Right renal pelvis (tissue), 4 donors: ENCODE results near the gene LIPA. TPM values are rescaled to one million over a fixed set of nuclear protein-coding genes. Genes with fewer than 3 reads are reported as not detected.

Source experiments
- DNase-seq, 4 donors: peaks; one replicate each; pipeline ENCODE4 v3.0.0-alpha.2; 2013; ENCODE audit warnings: low read depth in 4 of 4, low spot score in 3 of 4, missing footprints in 1 of 4
- polyA plus RNA-seq, 4 donors: library from polyadenylated mRNA; unstranded; fragments of 120-200 nt; gene quantifications; one replicate each; pipeline ENCODE4 v1.2.1, GENCODE V29; 2013; ENCODE audit not compliant: insufficient read length in 4 of 4

The LIPA gene
- polyA plus RNA-seq, 4 donors = 49.2 to 63.5 (median 57.0) TPM

DNA sequence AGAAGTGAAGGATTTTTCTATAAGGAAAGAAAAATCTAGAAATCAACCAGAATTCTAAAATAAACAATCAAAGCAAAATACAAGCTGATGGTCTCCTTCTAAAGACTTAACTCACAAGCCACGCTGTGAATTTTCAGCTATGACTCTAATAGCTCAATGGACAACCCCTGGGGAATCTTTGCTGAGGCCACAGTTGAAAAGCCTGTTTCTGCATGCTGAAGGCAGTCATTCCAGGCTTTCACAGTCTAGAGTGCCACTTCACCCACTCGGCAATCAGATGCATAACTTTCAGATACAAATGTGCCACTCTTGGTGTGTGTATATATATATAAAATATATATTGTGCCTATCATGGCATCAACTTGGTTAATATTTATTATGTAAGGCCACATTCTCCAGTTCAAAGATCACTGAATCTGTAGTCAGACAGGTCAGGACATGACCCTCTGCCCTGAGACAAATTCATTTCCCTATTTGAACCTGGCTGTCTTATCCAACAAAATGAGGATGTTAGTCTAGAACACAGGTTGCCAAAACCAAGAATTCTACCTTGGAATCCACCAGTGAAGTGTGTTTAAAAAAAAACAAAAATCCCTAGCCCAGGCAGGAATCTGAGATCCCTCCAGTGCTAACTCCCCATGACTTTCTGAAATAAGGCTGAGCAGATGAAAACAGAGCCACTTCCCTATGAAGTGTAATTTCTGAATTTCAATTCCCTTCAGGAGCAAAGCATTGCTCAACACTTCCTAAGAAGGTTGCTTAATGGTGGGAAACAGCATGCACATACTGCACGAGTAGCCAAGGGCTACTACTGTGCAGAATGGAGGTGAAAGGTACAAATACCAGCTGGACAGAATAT is 9.9 kb downstream of the LIPA start:
- no peak for DNase-seq

DNA sequence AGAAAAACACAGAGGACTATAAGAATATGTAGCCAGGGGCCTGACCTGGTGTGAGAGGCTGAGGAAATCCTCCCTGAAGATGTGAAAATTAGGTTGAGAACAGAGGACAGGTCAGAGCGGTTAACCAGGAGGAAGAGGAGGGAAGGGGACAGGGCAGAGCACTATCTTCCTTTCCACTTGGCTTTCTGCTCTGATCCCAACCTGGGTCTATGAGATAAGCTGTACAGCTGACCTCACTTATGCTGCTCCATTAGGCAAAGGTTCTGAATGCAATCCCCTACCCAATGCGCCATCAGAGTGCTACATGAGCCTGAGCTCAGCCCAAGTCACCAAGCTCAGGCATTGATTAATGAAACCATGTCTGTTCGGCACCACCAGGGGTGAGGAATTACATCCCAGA is 10.5 kb downstream of the LIPA start:
- no peak for DNase-seq

DNA sequence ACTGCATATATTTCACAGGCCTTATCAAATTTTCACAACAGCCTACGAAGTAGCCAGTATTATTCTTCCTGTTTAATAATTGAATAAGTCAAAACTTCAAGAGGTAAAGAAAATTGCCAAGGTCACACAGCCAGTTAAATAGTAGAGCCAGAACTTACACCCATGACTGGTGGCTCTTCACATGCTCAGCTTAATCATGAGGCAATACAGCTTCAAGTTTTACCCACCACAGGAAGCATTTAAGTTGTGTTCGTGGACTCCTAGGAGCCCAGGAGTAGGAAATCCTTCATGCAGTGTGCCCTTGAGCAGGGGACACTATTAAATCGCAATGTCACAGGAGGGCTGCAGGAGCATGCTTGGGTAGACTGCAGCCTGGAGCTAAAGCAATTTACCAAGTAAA is 11.1 kb downstream of the LIPA start:
- no peak for DNase-seq

GRCh38 chr10:89238956-89239644 is 12.5 kb downstream of the LIPA start:
- no peak for DNase-seq

- no peak for DNase-seq
Observed at GRCh38 chr10:89237849-89238248, 13.7 kb downstream of the LIPA start.

DNA sequence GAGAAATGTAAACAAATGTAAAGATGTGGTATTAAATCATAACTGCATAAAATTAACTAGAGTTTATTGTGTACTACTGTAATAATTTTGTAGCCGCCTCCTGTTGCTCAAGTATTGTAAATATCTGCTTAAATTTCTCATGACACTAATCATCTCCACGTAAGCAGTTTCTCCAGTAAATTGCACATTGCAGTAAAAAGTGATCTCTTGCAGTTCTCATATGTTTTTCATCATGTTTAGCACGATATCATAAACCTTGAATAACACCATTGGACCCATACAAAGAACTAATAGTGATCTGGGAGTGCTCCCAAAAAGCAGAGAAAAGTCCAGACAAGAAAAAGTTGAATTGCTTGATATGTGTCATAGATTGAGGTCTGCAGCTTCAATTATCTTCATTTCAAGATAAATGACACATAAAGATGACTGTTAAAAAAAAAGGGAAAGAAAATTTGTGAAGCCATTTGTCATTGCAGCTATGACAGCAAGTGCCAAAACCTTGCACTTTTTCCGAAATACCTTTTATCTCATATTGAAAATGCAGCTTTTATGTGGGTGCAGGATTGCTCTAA is 15.3 kb downstream of the LIPA start:
- DNase-seq = no peak

GRCh38 chr10:89235073-89235798 is 16.3 kb downstream of the LIPA start:
- no peak for DNase-seq

GRCh38 chr10:89233033-89233432 is 18.5 kb downstream of the LIPA start:
- no peak for DNase-seq

GRCh38 chr10:89228962-89229361 is 22.6 kb downstream of the LIPA start:
- no peak for DNase-seq

DNA sequence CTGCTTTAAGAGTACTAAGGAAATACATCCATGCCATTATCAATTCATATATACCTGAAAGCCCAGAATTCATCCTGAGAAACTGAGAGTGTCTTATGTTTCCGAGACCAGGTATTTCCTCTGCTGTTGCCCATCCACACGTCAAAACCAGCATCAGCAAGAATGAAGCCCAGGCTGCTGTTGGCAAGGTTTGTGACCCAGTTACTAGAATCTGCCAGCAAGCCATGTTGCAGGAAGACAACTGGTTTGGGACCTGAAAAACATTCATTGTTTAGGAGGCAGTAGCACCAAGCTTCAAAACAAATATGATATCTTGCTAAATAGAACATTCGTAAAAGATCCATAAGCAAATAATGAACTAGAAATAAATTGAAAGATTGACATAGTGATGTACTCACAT is 23.4 kb downstream of the LIPA start:
- no peak for DNase-seq

DNA sequence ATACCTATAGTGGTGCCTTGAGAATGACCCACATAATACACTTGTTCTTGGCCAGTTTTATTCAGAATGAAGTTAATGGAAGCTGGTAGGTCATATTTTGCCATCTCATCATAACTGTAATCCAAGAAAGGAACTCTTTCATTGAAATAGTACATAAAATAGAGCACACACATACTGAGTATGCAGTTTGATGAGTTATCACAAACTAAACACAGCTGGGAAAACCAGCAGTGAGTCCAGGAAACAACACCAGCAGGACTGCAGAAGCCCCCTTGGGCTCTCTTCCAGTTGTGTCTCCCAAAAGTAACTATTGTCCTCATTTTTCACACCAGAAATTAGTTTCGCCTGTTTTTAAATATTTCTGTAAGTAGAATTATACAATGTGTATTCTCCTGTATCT is 24.7 kb downstream of the LIPA start:
- no peak for DNase-seq

GRCh38 chr10:89224739-89225443 is 26.7 kb downstream of the LIPA start:
- no peak for DNase-seq

DNA sequence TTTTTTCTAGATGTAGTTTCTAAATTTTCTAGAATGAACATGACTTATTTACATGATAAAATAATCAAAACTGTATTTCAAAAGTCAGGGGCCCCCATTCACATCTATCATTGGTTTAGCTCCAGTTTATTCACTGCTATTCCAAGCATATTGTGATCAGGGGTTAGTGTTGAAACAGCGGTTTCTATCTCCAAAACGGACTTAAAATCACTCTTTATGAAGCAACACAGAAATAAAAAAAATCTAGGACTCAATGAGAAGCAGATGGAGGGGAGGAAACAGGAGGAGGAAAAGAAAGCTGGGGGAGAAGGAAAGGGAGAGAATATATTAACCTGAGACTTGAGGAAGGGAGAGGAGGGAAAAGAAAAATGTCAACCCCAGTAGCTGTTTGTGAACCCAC is 29.7 kb downstream of the LIPA start:
- DNase-seq = no peak

DNA sequence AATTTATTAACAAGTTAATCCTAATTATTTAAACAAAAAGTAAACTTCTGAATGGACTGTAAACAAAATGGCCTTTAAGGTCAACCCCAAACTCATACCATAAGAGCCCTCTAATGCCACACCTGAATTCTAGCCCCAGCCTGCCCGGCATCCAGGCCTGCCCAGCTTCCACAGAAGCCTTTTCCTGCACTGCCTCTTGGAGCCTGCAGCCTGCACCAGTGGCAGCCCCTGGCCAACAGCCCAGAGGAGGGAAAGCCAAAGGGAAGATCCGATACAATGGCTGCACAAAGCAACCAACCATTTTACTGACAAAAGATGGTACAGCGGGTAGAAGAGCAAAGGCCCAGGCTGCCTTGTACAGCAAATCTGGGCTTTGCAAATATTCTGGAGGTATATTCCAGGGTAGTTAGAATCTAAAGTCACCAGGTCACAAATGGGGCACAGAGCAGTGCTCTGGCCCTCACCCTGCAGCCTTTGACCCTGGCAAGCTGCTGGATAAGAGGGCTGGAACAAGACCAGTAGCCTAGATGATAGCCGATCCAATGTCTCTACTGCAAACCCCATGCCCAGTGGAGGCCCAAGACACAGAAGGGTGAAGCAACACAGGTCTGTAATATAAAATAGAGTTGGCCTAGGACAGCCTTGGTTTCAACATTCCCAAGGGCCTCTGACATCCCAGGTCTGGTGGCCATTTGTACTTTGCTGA is 31.9 kb downstream of the LIPA start:
- DNase-seq = no peak

DNA sequence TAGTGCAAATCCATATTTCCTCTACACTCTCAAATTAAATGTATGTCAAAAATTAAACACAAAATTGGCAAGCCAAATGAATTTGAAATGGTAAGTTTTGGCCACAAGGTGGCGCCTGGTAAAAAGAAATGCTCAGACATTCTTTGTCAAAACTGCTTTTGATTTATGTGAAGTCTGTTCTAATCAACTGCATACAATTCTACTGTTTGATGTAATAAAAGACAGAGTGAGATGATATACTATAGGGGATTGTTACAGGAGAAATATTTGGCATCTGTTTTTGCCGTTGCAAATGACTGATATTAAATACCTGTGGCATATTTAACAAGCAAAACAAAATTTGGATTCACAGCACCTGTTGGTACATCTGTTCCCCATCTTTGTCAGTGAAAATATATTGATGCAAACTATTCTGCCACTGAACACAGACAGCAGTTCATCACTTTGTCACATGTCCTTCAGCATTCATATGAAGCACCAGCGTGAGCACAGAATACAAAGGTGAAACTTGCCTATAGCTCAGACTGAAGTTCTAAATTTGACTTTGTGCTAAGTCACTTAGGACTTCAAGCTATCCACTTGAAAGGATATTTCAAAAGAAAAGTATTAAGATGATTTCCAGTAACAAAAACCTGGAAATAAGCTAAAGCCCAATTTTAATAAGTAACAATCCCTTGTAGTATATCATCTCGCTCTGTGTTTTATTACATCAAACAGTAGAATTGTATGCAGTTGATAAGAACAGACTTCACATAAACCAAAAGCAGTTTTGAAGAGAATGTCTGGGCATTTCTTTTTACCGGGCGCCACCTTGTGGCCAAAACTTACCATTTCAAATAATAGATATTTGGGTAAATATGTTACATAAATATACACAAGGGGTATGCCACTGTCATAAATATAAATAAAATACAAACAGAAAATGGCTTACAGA is 34.3 kb downstream of the LIPA start:
- DNase-seq = peak in 1 of 4 donors; percentile 44

DNA sequence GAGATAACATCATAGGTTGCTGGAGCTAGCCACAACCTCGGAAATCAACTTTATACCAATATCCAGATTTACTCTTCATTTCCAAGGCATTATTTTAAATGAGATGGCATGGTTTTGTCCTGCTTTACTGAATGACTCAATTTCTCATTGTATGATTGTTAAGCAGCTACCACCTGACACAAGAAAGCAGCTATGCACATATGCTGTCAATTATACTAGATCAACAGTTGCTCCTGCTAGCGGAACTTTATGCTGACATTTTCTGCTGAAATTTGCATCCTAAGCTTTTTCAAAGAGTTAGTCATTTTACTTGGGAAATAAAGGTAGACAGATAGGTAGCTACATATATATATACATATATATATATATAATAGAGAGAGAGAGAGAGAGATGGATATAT is 35.5 kb downstream of the LIPA start:
- DNase-seq = no peak

DNA sequence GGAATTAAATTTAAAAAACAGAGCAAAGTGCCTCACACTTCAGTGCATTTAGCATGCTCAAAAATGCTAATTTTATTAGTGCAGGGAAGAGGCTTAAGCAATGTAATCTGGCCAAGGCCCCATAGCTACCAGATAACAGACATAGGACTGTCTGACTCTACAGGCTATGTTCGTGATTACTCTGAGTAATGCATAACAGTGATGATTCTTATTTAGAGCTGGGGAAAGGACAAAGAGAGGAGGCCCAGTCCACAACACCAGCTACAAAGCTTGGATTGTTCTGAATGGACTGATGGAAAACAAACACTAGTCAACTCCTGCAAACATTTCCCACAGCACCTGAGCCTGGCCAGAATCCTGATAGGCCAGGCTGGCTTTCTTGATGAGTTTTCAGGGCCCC is 36.1 kb downstream of the LIPA start:
- no peak for DNase-seq

GRCh38 chr10:89214566-89215165 is 36.9 kb downstream of the LIPA start:
- no peak for DNase-seq
